HL-60 (cell line): ENCODE results near the gene PDE4C.

Experiments
- CTCF ChIP-seq: IDR thresholded peaks from one replicate; pipeline ENCODE4 v1.5.1; 2011; ENCODE audit warnings: low read length, control low read depth, inconsistent platforms; ENCODE audit not compliant: insufficient read depth
- TF ChIP-seq, protein P1 (sequence below): IDR thresholded peaks from 2 replicates; pipeline ENCODE4 v1.6.1; 2012; ENCODE audit warnings: low read depth; ENCODE audit not compliant: insufficient replicate concordance

GRCh38 chr19:18206018-18206417 lies 20.2 kb downstream of the PDE4C start:
- TF ChIP-seq, protein P1, sequence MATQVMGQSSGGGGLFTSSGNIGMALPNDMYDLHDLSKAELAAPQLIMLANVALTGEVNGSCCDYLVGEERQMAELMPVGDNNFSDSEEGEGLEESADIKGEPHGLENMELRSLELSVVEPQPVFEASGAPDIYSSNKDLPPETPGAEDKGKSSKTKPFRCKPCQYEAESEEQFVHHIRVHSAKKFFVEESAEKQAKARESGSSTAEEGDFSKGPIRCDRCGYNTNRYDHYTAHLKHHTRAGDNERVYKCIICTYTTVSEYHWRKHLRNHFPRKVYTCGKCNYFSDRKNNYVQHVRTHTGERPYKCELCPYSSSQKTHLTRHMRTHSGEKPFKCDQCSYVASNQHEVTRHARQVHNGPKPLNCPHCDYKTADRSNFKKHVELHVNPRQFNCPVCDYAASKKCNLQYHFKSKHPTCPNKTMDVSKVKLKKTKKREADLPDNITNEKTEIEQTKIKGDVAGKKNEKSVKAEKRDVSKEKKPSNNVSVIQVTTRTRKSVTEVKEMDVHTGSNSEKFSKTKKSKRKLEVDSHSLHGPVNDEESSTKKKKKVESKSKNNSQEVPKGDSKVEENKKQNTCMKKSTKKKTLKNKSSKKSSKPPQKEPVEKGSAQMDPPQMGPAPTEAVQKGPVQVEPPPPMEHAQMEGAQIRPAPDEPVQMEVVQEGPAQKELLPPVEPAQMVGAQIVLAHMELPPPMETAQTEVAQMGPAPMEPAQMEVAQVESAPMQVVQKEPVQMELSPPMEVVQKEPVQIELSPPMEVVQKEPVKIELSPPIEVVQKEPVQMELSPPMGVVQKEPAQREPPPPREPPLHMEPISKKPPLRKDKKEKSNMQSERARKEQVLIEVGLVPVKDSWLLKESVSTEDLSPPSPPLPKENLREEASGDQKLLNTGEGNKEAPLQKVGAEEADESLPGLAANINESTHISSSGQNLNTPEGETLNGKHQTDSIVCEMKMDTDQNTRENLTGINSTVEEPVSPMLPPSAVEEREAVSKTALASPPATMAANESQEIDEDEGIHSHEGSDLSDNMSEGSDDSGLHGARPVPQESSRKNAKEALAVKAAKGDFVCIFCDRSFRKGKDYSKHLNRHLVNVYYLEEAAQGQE, result no peak
- TF ChIP-seq CTCF, result no peak
